HT1080 (cell line): ENCODE data around the gene AQP5. TPM values are rescaled to one million over a fixed set of nuclear protein-coding genes. Genes with fewer than 3 reads are reported as not detected.
"Not testable (repeated sequence)": the region's sequence is repeated elsewhere in the genome, so short reads cannot be mapped to it uniquely, and the experiment has no call there.

ENCODE experiments used
- DNase-seq: peaks from one replicate; pipeline ENCODE4 v3.0.0-alpha.2; 2015; ENCODE audit warnings: low read depth
- total RNA-seq: library from RNA; depleted of rRNA; stranded (reverse); fragments of >200 nt; shearing (Covaris generic); gene quantifications from 2 replicates; pipeline ENCODE4 v1.2.3, GENCODE V29; 2014

The AQP5 gene
- total RNA-seq, 1 experiment from 2014 or later: not detected

GRCh38 chr12:49979016-49979586 is 17.4 kb downstream of the AQP5 start:
- DNase-seq: no peak

GRCh38 chr12:49979791-49980190 is 18.1 kb downstream of the AQP5 start:
- DNase-seq: no peak

- DNase-seq: no peak
Measured at GRCh38 chr12:49980501-49981349, 19.1 kb downstream of the AQP5 start.

- no peak for DNase-seq
Measured at GRCh38 chr12:49982246-49983087, 20.8 kb downstream of the AQP5 start.

- DNase-seq: peak; percentile 92
Measured at GRCh38 chr12:49983892-49984291, 22.2 kb downstream of the AQP5 start.

- no peak for DNase-seq
Measured at GRCh38 chr12:49984476-49985359, 23.0 kb downstream of the AQP5 start.

GRCh38 chr12:49985981-49986380 is 24.3 kb downstream of the AQP5 start:
- DNase-seq: no peak

- DNase-seq: not testable (repeated sequence)
Measured at GRCh38 chr12:49986476-49986875, 24.8 kb downstream of the AQP5 start.

- no peak for DNase-seq
Measured at GRCh38 chr12:49987625-49988303, 26.1 kb downstream of the AQP5 start.

- not testable (repeated sequence) for DNase-seq
Measured at GRCh38 chr12:49989400-49989799, 27.7 kb downstream of the AQP5 start.

- DNase-seq: no peak
Measured at GRCh38 chr12:49990273-49990672, 28.6 kb downstream of the AQP5 start.

- DNase-seq: no peak
Measured at GRCh38 chr12:49998453-49998852, 36.8 kb downstream of the AQP5 start.

- DNase-seq: no peak
Measured at GRCh38 chr12:50003595-50003994, 41.9 kb downstream of the AQP5 start.

GRCh38 chr12:50004696-50005095 is 43.0 kb downstream of the AQP5 start:
- DNase-seq: no peak

- DNase-seq: no peak
Measured at GRCh38 chr12:50005175-50005574, 43.5 kb downstream of the AQP5 start.

- no peak for DNase-seq
Measured at GRCh38 chr12:50006280-50006679, 44.6 kb downstream of the AQP5 start.

- peak; percentile 32 for DNase-seq
Measured at GRCh38 chr12:50006754-50007442, 45.2 kb downstream of the AQP5 start.

- no peak for DNase-seq
Measured at GRCh38 chr12:50013361-50014147, 51.9 kb downstream of the AQP5 start.

- DNase-seq: no peak
Measured at GRCh38 chr12:50014342-50014741, 52.7 kb downstream of the AQP5 start.
